Testis (tissue), 3 donors: Measurements from ENCODE around the gene CDK10. TPM values are rescaled to one million over a fixed set of nuclear protein-coding genes. Genes with fewer than 3 reads are reported as not detected.

ENCODE experiments used
- DNase-seq: peaks from one replicate; pipeline ENCODE4 v3.0.0-alpha.2; 2019
- H3K27ac ChIP-seq, 2 donors: fragments of 200-600 bp; sonication (generic); one replicate each; pipeline ENCODE4 v1.5.1; 2019
- H3K27me3 ChIP-seq: fragments of 200-600 bp; sonication (generic); one replicate; pipeline ENCODE4 v1.5.1; 2019
- H3K36me3 ChIP-seq: fragments of 200-600 bp; sonication (generic); one replicate; pipeline ENCODE4 v1.5.1; 2017; ENCODE audit warnings: low read depth; ENCODE audit errors: missing control alignments
- H3K4me1 ChIP-seq: fragments of 200-600 bp; sonication (generic); one replicate; pipeline ENCODE4 v1.5.1; 2019
- H3K4me3 ChIP-seq, 2 donors: fragments of 200-600 bp; sonication (generic); one replicate each; pipeline ENCODE4 v1.5.1; 2017 to 2019
- H3K9me3 ChIP-seq: fragments of 200-600 bp; sonication (generic); one replicate; pipeline ENCODE4 v1.5.1; 2017
- CTCF ChIP-seq, 3 experiments: fragments of 450-650 bp in 2 of 3; fragments of 200-600 bp in 1 of 3; sonication (generic) in 1 of 3; IDR thresholded peaks; one replicate each; pipeline ENCODE4 v1.5.1; 2016 to 2019; ENCODE audit warnings: antibody characterized with exemption in 3 of 3, mild to moderate bottlenecking in 2 of 3, moderate library complexity in 1 of 3
- POLR2A ChIP-seq: fragments of 450-650 bp; IDR thresholded peaks from one replicate; pipeline ENCODE4 v1.6.1; 2017; ENCODE audit warnings: antibody characterized with exemption, mild to moderate bottlenecking, moderate library complexity
- WGBS, 2 donors: methylation state at CpG; one replicate each; pipeline ENCODE4 v1.1.5; 2018; 5-methylcytosine and 5-hydroxymethylcytosine counted together
- intact Hi-C: fragments of 100-400 bp; cut with DNase I; formaldehyde crosslinking; loops from one replicate; pipeline ENCODE4 v1.15.1; 2023; ENCODE audit warnings: low total_unique reads
- polyA plus RNA-seq: library from polyadenylated mRNA; stranded (reverse); fragments of 350-450 nt; fragmentation: Illumina TruSeq; extraction: RNeasy Lipid Tissue Mini Kit (QIAGEN cat#74804); gene quantifications from one replicate; pipeline ENCODE4 v1.2.3, GENCODE V29; 2014; ENCODE audit warnings: low read depth, low replicate concordance; ENCODE audit not compliant: insufficient read depth
- total RNA-seq, 2 donors: library from RNA; depleted of rRNA; stranded (reverse); fragments of >200 nt; gene quantifications; one replicate each; pipeline ENCODE4 v1.2.3, GENCODE V29; 2016

The CDK10 gene
- total and polyA plus RNA-seq, 3 donors from 2014 or later = 68.0 to 88.3 (median 77.1) TPM

DNA sequence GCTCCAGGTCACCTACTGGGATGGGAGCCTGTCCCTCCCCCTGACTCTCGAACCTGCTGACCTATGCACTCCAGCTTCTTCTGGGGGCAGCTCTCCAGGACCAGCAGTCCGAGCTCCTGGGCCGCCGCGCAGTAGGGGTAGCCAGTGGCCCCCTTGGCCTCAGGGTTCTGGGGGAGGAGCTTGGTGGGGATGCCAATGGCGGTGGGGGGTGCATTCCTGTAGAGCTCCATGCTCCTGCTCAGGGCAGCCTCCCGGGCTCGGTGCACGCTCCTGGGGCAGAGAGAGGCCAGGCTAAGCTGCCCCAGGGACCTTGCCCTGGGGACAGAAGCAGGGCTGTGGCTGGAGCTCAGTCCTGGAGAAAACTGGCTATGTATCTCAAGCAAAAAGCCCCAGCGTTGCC is 22.7 kb downstream of the CDK10 start:
- intact Hi-C loops = no loop called here
- WGBS, 2 donors = 90 to 100% methylated on average over 1 to 10 of the region's 10 CpGs
- Histone ChIP-seq H3K4me3 (no peak overlapping the region), H3K36me3 (no peaks in the 10 kb centered on the region), H3K4me1 (no peaks in the 10 kb centered on the region), H3K9me3 (no peaks in the 10 kb centered on the region), H3K27me3 (no peaks in the 10 kb centered on the region), H3K27ac (no peak overlapping the region)
- no peak for DNase-seq
- TF ChIP-seq CTCF (IDR thresholded peaks at IDR 0.05) (no peak), POLR2A (no peak)

- Histone ChIP-seq H3K4me3 (no peak overlapping the region), H3K4me1 (no peaks in the 10 kb centered on the region), H3K27ac (peak overlapping the region in 1 of 2 donors; percentile 68), H3K36me3 (no peaks in the 10 kb centered on the region), H3K9me3 (no peaks in the 10 kb centered on the region), H3K27me3 (no peaks in the 10 kb centered on the region)
- intact Hi-C loops = no loop called here
- no peak for TF ChIP-seq POLR2A
- no peak for TF ChIP-seq CTCF (IDR thresholded peaks at IDR 0.05)
- WGBS, 2 donors = 69 to 82% methylated on average over 12 to 19 of the region's 19 CpGs
- DNase-seq = peak; percentile 64
Observed at GRCh38 chr16:89709716-89710432, 23.4 kb downstream of the CDK10 start.

DNA sequence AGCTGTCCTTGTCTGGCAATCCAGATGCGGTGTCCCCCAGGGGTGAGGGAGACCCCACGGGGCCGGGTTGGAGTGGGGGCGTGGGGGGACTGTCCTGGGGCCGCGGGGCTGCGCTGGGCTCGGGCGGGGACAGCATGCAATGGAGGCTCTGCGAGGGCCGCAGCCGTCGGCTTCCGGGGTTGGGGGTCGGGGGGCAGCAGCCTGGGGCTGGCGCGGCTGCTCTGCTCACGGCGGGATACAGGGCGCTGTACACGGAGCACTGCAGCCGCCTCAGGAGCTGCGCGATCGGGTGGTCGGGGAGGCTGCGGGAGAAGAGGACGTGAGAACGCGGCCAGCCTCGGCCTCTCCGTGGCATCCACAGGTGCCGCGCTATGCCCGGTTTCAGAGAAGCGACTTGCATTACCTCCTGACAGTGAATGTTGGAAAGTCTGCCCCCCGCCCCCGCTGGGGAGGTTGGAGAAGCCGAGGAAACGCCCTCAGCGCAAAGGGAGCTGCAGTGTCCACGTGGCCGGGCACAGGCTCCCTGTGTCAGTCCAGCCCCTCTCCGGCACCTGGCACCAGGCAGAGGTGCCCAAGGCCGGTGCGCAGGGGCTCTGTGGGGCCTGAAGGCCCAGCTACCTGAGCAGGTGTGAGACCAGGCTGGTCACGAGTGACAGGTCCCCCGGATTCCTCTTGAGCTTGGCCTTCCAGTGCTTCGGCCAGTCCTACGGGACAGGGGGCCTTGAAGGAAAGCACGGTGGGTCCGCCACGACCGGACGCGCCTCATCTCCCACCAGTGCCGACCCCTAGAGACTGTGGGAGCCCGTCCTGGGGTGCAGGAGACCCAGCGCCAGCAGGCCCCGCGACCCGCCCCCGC is 24.4 kb downstream of the CDK10 start:
- DNase-seq = no peak
- no peaks in the 10 kb centered on the region for H3K36me3 ChIP-seq
- peak overlapping the region in 1 of 2 donors; percentile 68 for H3K27ac ChIP-seq
- WGBS, 2 donors = 64 to 82% methylated on average over 12 to 63 of the region's 63 CpGs
- intact Hi-C loops = no loop called here
- no peaks in the 10 kb centered on the region for H3K9me3 ChIP-seq
- no peaks in the 10 kb centered on the region for H3K4me1 ChIP-seq
- no peak for TF ChIP-seq CTCF (IDR thresholded peaks at IDR 0.05)
- no peak for TF ChIP-seq POLR2A
- peak overlapping the region in 1 of 2 donors; percentile 20 for H3K4me3 ChIP-seq
- no peaks in the 10 kb centered on the region for H3K27me3 ChIP-seq

- Histone ChIP-seq H3K27me3 (no peaks in the 10 kb centered on the region), H3K4me1 (no peaks in the 10 kb centered on the region), H3K9me3 (no peaks in the 10 kb centered on the region), H3K4me3 (peak overlapping the region; percentile 20 to 37), H3K36me3 (no peaks in the 10 kb centered on the region), H3K27ac (no peak overlapping the region)
- WGBS, 2 donors = 6 to 19% methylated on average over 11 to 34 of the region's 48 CpGs
- peak; percentile 69 for DNase-seq
- no peak for TF ChIP-seq POLR2A
- TF ChIP-seq CTCF (IDR thresholded peaks at IDR 0.05) = no peak
- intact Hi-C loops = no loop called here
Observed at GRCh38 chr16:89711601-89712273, 25.2 kb downstream of the CDK10 start.
